SU-DHL-6 (cell line): Measurements from ENCODE around the gene GATA1.

Source experiments
- H2AFZ ChIP-seq: fragments of 200-600 bp; sonication (generic); 2 replicates; pipeline ENCODE4 v1.6.1; 2014; ENCODE audit warnings: low read depth, mild to moderate bottlenecking, moderate library complexity, mixed read lengths, antibody characterized with exemption, low read length; ENCODE audit not compliant: severe bottlenecking
- H3F3A ChIP-seq: fragments of 200-600 bp; shearing (Covaris generic); 2 replicates; pipeline ENCODE4 v1.6.0; 2016; ENCODE audit warnings: antibody characterized with exemption, mild to moderate bottlenecking; ENCODE audit not compliant: insufficient read depth
- H3K27ac ChIP-seq: fragments of 200-600 bp; sonication (generic); 2 replicates; pipeline ENCODE4 v1.5.1; 2016; ENCODE audit warnings: low read depth, mild to moderate bottlenecking, low read length, moderate library complexity, mixed read lengths
- H3K27me3 ChIP-seq: fragments of 200-600 bp; sonication (generic), shearing (Covaris generic); 2 replicates; pipeline ENCODE4 v1.6.0; 2014; ENCODE audit warnings: mild to moderate bottlenecking, low read length
- H3K36me3 ChIP-seq: fragments of 200-600 bp; sonication (generic); 2 replicates; pipeline ENCODE4 v1.6.1; 2014; ENCODE audit warnings: mild to moderate bottlenecking, low read length, mixed read lengths
- H3K4me2 ChIP-seq: fragments of 300-600, 200-600 bp; shearing (Covaris generic), sonication (generic); 2 replicates; pipeline ENCODE4 v1.6.0; 2014; ENCODE audit warnings: low read length, low read depth, mild to moderate bottlenecking; ENCODE audit not compliant: poor library complexity, severe bottlenecking
- H3K4me3 ChIP-seq: fragments of 200-600 bp; sonication (generic); 2 replicates; pipeline ENCODE4 v1.5.1; 2014; ENCODE audit warnings: antibody characterized with exemption, low read length, mild to moderate bottlenecking, mixed read lengths; ENCODE audit not compliant: insufficient read depth, poor library complexity, severe bottlenecking
- H3K79me2 ChIP-seq: fragments of 200-600 bp; sonication (generic); 2 replicates; pipeline ENCODE4 v1.6.1; 2014; ENCODE audit warnings: mild to moderate bottlenecking, low read length, moderate library complexity; ENCODE audit not compliant: insufficient read depth
- H3K9ac ChIP-seq: fragments of 200-600 bp; sonication (generic); 2 replicates; pipeline ENCODE4 v1.7.0; 2014; ENCODE audit warnings: mild to moderate bottlenecking, low read length
- H3K9me2 ChIP-seq: fragments of 200-600 bp; sonication (generic); replicated peaks from 2 replicates; pipeline ENCODE4 v1.6.1; 2014; ENCODE audit warnings: low read length; ENCODE audit not compliant: insufficient read depth
- H3K9me3 ChIP-seq: fragments of 200-600 bp; sonication (generic); 2 replicates; pipeline ENCODE4 v1.6.1; 2014; ENCODE audit warnings: low read length, mixed read lengths; ENCODE audit not compliant: insufficient read depth
- H4K20me1 ChIP-seq: fragments of 200-600 bp; sonication (generic); 2 replicates; pipeline ENCODE4 v1.6.1; 2014; ENCODE audit warnings: low read depth, mild to moderate bottlenecking, antibody characterized with exemption, low read length, moderate library complexity, mixed read lengths
- CTCF ChIP-seq: fragments of 200-600 bp; sonication (generic); IDR thresholded peaks from one replicate; pipeline ENCODE4 v1.5.1; 2017; ENCODE audit warnings: antibody characterized with exemption, mild to moderate bottlenecking, low read length, moderate library complexity; ENCODE audit not compliant: insufficient read depth, poor library complexity, severe bottlenecking
- EZH2phosphoT487 ChIP-seq: fragments of 200-600 bp; sonication (generic), shearing (Covaris generic); conservative IDR thresholded peaks from 2 replicates; pipeline ENCODE4 v1.6.1; 2018; ENCODE audit warnings: mild to moderate bottlenecking, antibody characterized with exemption, low read length, moderate library complexity, mixed read lengths

Gene GATA1

GRCh38 chrX:48752498-48752897 is 33.9 kb upstream of the GATA1 start:
- H3K9me3 ChIP-seq, result no peaks in the 10 kb centered on the region
- no peaks in the 10 kb centered on the region for H3K9me2 ChIP-seq
- H3K27ac ChIP-seq, result no peak overlapping the region
- no peaks in the 10 kb centered on the region for H3K27me3 ChIP-seq
- H3K79me2 ChIP-seq, result no peaks in the 10 kb centered on the region
- H4K20me1 ChIP-seq, result no peaks in the 10 kb centered on the region
- no peak overlapping the region for H3K9ac ChIP-seq
- TF ChIP-seq EZH2phosphoT487 (no peak), CTCF (no peak)
- H3K4me3 ChIP-seq, result no peak overlapping the region
- no peaks in the 10 kb centered on the region for H3K36me3 ChIP-seq
- H3F3A ChIP-seq, result no peaks in the 10 kb centered on the region
- H2AFZ ChIP-seq, result no peak overlapping the region
- no peak overlapping the region for H3K4me2 ChIP-seq

- H3K9me3 ChIP-seq, result no peaks in the 10 kb centered on the region
- H3K27ac ChIP-seq, result no peak overlapping the region
- H3K79me2 ChIP-seq, result no peaks in the 10 kb centered on the region
- no peaks in the 10 kb centered on the region for H3K9me2 ChIP-seq
- no peak for TF ChIP-seq EZH2phosphoT487
- no peak for TF ChIP-seq CTCF
- no peaks in the 10 kb centered on the region for H3F3A ChIP-seq
- H4K20me1 ChIP-seq, result no peaks in the 10 kb centered on the region
- H2AFZ ChIP-seq, result no peak overlapping the region
- H3K4me3 ChIP-seq, result no peak overlapping the region
- no peak overlapping the region for H3K9ac ChIP-seq
- H3K36me3 ChIP-seq, result no peaks in the 10 kb centered on the region
- H3K4me2 ChIP-seq, result no peak overlapping the region
- no peaks in the 10 kb centered on the region for H3K27me3 ChIP-seq
Measured at GRCh38 chrX:48753708-48754228, 32.6 kb upstream of the GATA1 start.

GRCh38 chrX:48754238-48754637 is 32.2 kb upstream of the GATA1 start:
- Histone ChIP-seq H3K9me3 (no peaks in the 10 kb centered on the region), H3K4me3 (no peak overlapping the region), H3F3A (no peaks in the 10 kb centered on the region), H3K27me3 (no peaks in the 10 kb centered on the region), H3K79me2 (no peaks in the 10 kb centered on the region), H3K9ac (no peak overlapping the region), H2AFZ (no peak overlapping the region), H3K4me2 (no peak overlapping the region), H3K9me2 (no peaks in the 10 kb centered on the region), H3K36me3 (no peaks in the 10 kb centered on the region), H4K20me1 (no peaks in the 10 kb centered on the region), H3K27ac (no peak overlapping the region)
- TF ChIP-seq CTCF (no peak), EZH2phosphoT487 (no peak)
